GM21529 (cell line): ENCODE results near the gene SLC44A3.
"Not testable (repeated sequence)": the region's sequence is repeated elsewhere in the genome, so short reads cannot be mapped to it uniquely, and the experiment has no call there.

ENCODE experiments used
- ATAC-seq: cut with Tn5 transposase; IDR thresholded peaks from one replicate; pipeline ENCODE4 v1.9.1; 2021; ENCODE audit not compliant: unreplicated experiment

SLC44A3 gene

DNA sequence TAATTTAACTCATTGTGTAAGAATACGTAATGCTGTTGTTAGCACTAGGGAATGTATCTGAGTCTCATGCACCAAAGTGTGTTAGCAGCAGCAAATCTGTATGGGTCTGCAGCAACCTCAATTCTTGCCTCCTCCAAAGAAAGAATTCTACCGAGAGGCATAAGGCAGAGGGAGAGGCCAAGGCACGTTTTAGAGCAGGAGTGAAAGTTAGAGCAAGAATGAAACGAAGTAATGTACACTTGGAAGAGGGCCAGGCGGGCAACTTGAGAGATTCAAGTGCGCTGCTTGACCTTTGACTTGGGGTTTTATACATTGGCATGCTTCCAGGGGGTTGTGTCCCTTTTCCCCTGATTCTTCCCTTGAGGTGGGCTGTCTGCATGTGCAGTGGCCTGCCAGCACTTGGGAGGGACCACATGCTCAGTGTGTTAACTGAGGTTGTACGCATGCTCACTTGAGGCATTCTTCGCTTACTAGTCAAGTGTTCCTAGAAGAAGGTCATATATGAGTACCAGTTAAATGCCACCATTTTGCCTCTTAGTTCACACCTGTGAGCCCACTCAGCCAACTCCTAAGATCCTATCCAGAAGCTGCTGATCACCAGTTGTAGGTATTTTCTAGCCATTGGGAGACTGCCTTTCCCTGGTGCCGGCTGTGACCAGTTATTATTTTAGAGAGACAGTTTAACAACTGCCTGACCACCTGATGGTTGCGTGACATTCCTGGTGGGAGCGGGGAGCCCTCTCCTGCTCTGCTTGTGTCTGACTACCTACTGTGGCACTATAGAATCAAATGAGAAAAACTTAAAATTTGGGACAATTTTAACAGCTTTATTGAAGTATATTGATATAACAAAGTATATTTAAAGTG, 109.4 kb downstream of the SLC44A3 start:
- no peak for ATAC-seq

DNA sequence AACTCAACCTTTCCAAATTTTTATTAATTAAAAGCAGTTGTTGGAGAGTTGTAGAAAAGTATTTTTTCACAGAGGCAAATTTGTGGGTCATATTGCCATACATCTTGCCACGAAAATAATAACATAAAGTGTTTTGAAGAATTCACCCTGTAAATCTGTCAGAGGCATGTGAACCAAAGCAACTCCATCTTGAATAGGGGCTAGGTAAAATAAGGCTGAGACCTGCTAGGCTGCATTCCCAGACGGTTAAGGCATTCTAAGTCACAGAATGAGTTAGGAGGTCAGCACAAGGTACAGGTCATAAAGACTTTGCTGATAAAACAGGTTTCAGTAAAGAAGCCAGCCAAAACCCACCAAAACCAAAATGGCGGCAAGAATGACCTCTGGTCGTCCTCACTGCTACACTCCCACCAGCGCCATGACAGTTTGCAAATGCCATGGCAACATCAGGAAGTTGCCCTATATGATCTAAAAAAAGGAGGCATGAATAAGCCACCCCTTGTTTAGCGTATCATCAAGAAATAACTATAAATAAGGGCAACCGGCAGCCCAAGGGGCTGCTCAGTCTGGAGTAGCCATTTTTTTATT, 111.2 kb downstream of the SLC44A3 start:
- no peak for ATAC-seq

DNA sequence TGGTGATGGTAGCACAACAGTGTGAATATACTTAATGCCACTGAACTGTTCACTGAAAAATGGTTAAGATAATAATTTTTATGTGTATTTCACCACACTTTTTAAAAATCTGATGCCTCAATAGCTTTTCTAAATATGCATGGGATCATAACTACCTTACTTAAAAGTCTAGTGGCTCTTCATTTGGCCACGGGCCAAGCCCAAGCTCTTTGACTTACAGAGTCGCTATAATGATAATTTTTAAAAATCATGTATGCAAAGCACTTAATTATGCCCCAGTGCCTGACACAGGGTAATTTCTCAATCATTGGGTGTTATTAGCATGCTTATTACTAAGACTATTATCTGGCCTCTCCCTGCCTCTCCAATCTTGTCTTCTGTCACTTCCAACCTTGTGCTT, 114.4 kb downstream of the SLC44A3 start:
- no peak for ATAC-seq

DNA sequence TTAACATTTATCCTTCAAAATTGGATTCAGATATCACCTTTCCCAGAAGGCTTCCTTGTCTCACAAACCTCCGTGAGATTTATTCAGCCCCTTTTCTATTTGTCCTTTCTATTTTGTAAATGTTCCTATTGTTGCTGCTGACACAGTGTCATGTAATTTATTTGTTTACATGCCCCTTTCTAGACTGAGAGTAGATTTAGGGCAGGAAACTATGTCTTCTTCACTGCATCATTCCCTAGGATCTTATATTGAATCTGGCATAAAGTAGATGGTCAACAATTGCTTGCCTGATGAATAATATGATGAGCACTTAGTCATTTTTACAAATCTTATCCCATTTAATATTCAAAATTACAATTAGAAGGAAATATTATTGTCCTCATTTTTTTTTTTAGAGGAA, 114.9 kb downstream of the SLC44A3 start:
- ATAC-seq: no peak

DNA sequence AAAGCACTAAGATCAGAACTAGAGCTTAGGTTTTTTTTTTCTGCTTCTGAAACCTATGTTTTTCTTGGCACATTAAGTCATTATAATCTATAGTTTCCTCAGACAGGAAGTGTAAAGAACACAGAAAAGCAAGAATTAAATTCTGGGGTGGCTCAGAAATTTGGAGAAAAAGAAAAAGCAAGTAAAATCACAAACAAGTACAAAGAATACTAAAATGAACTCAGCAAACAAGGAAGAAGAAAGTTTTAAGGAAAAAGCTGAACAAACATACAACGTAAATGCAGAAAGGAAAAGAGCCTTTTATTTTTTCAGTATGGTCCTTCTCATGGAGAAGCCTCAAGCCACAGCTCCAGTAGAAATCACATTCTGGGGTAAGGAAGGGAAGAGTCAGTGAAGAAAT, 115.3 kb downstream of the SLC44A3 start:
- ATAC-seq: no peak

DNA sequence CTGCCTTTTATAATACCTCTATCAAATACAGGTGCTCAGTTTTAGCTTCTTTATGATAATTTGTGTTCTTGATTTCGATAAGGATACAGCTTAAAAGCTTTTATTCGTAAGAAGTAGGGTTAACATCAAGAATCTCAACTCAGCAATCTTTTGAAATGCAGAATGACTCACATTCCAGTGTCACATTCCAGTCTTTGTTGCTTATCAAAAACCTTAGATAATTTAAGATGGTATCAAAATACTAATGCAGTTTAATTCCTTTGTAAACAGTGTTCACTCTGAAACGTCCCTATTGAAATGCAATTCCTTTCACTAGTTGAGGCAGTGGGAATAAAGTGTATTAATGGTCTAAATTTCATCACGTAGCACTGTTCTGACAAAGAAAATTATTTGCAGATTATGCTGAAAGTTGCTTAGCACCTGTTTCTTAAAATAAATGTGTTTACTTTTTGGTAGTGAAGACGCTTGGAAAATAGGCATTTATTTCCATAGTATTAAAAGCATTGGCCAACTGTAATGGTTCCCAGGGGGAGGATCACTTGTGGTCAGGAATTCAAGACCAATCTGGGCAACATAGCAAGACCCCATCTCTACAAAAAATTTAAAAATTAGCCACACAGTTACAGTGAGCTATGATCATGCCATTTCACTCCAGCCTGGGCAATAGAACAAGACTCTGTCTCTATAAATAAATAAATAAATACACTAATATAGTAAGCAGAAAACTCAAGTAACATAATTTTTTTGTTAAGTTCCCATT, 116.9 kb downstream of the SLC44A3 start:
- no peak for ATAC-seq

DNA sequence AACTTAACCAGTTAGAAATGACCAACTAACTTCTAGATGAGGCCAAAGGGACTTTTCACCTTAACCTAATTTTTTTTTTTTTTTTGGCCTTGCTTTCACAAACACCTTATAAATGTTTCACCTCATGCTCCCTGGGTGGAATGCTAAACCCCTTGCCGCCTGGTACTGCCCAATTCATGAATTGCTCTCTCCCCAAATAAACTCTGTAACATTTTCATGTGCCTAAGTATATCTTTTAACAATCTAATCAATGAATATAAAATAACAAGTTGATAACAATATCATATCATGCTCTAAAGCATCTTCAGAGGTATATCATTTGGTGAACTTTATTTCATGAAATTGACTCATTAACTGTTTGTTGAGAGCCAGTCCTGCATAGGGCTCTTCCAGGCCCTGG, 117.7 kb downstream of the SLC44A3 start:
- ATAC-seq: no peak

DNA sequence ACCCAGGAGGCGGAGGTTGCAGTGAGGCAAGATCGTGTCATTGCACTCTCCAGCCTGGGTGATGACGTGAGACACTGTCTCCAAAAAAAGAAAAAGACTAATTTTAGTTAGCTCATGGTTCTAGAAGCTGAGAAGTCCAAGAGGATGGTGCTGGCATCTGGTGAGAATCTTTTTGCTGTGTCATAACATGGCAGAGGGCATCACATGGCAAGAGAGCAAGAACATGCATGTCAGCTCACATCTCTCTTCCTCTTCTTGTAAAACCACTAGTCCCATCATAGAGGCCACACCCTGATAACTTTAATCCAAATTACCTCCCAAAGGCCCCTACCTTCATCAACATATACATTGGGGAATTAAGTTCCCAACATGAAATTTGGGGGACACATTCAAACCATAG, 120.6 kb downstream of the SLC44A3 start:
- ATAC-seq: no peak

DNA sequence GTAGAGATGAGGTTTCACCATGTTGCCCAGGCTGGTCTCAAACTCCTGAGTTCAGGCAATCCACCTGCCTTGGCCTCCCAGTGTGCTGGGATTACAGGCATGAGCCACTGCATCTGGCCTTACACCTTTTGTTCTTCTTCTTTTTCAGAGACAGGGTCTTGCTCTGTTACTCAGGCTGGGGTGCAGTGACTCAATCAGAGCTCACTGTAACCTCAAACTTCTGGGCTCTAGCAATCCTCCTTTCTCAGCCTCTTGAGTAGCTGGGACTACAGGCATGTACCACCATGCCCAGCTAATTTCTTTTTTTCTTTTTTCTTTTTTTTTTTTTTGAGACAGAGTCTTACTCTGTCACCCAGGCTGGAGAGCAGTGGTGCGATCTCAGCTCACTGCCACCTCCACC, 121.3 kb downstream of the SLC44A3 start:
- not testable (repeated sequence) for ATAC-seq

DNA sequence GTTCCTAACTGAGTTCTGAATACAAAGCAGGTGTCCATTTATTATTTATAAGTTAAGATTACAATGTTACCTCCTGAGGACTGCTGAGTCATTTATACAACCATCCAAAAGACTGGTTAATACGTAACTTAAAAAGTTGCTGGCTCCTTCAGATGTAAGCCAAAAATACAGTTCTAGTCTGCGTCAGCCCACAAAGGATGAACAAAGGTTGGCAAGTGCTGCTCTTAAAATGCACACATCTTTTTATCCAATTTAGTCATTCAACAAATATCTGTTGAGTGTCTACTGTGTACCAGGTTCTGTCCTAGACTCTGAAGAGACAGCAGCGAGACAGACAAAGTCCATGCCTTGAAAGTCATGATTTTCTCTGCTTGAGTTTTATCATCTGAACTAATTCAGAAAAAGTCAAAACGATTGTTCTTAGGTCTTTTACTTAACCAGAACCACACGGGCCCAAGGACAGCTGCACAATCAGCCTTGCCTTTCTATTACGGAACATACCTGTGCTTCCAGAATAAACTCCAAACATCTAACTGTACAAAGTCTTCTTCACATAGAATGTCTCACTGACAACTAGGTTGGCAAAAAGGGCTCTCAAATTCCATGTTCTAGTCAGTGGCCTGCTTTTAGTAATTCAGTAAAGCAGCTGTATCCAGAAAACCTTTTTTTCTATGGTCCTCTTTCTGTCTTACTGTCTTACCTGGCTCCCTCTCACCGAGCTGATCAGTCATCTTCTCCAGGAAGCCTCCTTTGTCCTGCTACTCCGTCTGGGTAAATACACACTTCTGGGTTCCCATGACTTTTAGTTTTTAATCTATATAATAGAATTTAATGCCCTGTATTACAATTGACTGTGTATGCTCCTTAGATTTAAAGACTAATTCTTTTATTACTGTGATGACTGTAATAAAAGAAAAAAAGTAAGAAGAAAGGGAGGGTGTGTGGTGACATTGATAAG, 122.3 kb downstream of the SLC44A3 start:
- ATAC-seq: no peak
